GM12878 (cell line): Measurements from ENCODE around the gene BIN1.

ENCODE experiments used
- ATF7 ChIP-seq: fragments of 450-650 bp; IDR thresholded peaks from 2 replicates; pipeline ENCODE4 v1.6.1; 2016; ENCODE audit warnings: low read depth, mild to moderate bottlenecking
- EP300 ChIP-seq, 2 experiments: fragments of 150-350 bp in 1 of 2; IDR thresholded peaks; 2 replicates each; pipeline ENCODE4 v1.6.1; 2011 to 2012; ENCODE audit warnings: low read depth in 2 of 2, low read length in 2 of 2, borderline replicate concordance in 1 of 2, improper control_type of control experiment in 1 of 2, inconsistent platforms in 1 of 2; ENCODE audit not compliant: control insufficient read depth in 1 of 2
- HDGF ChIP-seq: fragments of 450-650 bp; IDR thresholded peaks from 2 replicates; pipeline ENCODE4 v1.6.1; 2016; ENCODE audit warnings: antibody characterized with exemption
- NFIC ChIP-seq: IDR thresholded peaks from 2 replicates; pipeline ENCODE4 v1.6.1; 2012; ENCODE audit warnings: low read depth, mild to moderate bottlenecking, inconsistent platforms, low read length, moderate library complexity
- NFYA ChIP-seq: IDR thresholded peaks from 2 replicates; pipeline ENCODE4 v1.6.1; 2011; ENCODE audit warnings: low read depth, mild to moderate bottlenecking, low read length, improper control_type of control experiment, borderline replicate concordance
- NR2C2 ChIP-seq: IDR thresholded peaks from 2 replicates; pipeline ENCODE4 v1.6.1; 2011; ENCODE audit warnings: borderline replicate concordance, low read depth; ENCODE audit not compliant: control insufficient read depth, insufficient read length
- POLR2A ChIP-seq: IDR thresholded peaks from 2 replicates; pipeline ENCODE4 v1.6.1; 2011; ENCODE audit warnings: low read depth, mild to moderate bottlenecking, low read length
- RAD21 ChIP-seq: IDR thresholded peaks from 2 replicates; pipeline ENCODE4 v1.6.1; 2011; ENCODE audit warnings: mild to moderate bottlenecking, low read depth, low read length, moderate library complexity; ENCODE audit not compliant: insufficient read depth
- STAT1 ChIP-seq: fragments of 450-650 bp; conservative IDR thresholded peaks from 2 replicates; pipeline ENCODE4 v1.6.1; 2014; ENCODE audit warnings: antibody characterized with exemption, mild to moderate bottlenecking
- TF ChIP-seq, protein P1 (sequence below): fragments of 150-350 bp; IDR thresholded peaks from 2 replicates; pipeline ENCODE4 v1.6.1; 2016; ENCODE audit warnings: low read depth, low read length
- TF ChIP-seq, protein P2 (sequence below): IDR thresholded peaks from 2 replicates; pipeline ENCODE4 v1.6.1; 2012; ENCODE audit warnings: low read depth, low read length, improper control_type of control experiment
- TF ChIP-seq, protein P3 (sequence below), 3 experiments: IDR thresholded peaks in 2 of 3; conservative IDR thresholded peaks in 1 of 3; 2 replicates each; pipeline ENCODE4 v1.5.1; 2011; ENCODE audit warnings: low read depth in 3 of 3, low read length in 3 of 3, mild to moderate bottlenecking in 3 of 3, control low read depth in 2 of 3, moderate library complexity in 2 of 3, inconsistent platforms in 1 of 3, mixed read lengths in 1 of 3; ENCODE audit not compliant: control insufficient read depth in 2 of 3, insufficient read depth in 1 of 3; ENCODE audit errors: extremely low read depth in 1 of 3
- TF ChIP-seq, protein P4 (sequence below): IDR thresholded peaks from 2 replicates; pipeline ENCODE4 v1.6.1; 2011; ENCODE audit warnings: mild to moderate bottlenecking, low read depth, low read length, moderate library complexity; ENCODE audit not compliant: insufficient replicate concordance

DNA sequence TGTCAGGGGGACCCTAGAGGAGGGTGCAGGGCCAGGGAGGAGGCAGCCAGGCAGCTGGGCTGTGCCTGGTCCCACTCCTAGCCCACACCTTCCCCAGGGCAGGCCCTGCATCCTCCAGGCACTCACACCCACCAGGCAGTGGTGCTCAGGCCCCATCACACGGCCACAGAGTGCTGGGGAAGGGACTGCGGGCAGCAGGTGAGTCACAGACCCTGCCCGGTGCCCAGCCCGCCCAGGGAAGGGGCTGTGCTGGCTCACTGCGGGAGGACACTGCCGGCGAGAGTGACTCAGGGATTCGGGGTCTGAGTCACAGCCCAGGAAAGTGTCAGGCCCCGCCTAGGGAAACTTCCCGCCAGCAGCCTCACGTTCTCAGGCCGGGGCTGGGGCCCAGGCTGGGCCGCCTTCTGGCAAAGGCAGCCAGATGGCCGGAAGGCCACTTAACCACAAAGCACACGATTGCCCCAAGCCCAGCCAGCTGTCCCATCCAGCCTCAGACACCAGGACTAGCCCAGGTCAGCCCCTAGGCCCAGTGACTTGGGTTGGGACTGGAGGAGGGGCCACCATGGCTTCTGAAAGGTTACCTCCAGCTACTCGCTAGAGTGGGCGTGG is 42.2 kb downstream of the BIN1 start:
- TF ChIP-seq, protein P1, sequence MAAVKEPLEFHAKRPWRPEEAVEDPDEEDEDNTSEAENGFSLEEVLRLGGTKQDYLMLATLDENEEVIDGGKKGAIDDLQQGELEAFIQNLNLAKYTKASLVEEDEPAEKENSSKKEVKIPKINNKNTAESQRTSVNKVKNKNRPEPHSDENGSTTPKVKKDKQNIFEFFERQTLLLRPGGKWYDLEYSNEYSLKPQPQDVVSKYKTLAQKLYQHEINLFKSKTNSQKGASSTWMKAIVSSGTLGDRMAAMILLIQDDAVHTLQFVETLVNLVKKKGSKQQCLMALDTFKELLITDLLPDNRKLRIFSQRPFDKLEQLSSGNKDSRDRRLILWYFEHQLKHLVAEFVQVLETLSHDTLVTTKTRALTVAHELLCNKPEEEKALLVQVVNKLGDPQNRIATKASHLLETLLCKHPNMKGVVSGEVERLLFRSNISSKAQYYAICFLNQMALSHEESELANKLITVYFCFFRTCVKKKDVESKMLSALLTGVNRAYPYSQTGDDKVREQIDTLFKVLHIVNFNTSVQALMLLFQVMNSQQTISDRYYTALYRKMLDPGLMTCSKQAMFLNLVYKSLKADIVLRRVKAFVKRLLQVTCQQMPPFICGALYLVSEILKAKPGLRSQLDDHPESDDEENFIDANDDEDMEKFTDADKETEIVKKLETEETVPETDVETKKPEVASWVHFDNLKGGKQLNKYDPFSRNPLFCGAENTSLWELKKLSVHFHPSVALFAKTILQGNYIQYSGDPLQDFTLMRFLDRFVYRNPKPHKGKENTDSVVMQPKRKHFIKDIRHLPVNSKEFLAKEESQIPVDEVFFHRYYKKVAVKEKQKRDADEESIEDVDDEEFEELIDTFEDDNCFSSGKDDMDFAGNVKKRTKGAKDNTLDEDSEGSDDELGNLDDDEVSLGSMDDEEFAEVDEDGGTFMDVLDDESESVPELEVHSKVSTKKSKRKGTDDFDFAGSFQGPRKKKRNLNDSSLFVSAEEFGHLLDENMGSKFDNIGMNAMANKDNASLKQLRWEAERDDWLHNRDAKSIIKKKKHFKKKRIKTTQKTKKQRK = no peak
- TF ChIP-seq NFYA (no peak), RAD21 (0 out of 2 replicates have a peak, but pooled peaks have one; percentile 3), EP300 (IDR thresholded peaks at IDR 0.05; ENCODE audit: borderline replicate concordance in 1 of 2, control insufficient read depth in 1 of 2, low read depth in 2 of 2, low read length in 2 of 2) (no peak), NFIC (no peak), STAT1 (no peak), HDGF (0 out of 2 replicates have a peak, but pooled peaks have one; percentile 66), ATF7 (no peak), POLR2A (peak; percentile 62), NR2C2 (no peak)
- TF ChIP-seq, protein P2, sequence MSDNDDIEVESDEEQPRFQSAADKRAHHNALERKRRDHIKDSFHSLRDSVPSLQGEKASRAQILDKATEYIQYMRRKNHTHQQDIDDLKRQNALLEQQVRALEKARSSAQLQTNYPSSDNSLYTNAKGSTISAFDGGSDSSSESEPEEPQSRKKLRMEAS = no peak
- TF ChIP-seq, protein P3, sequence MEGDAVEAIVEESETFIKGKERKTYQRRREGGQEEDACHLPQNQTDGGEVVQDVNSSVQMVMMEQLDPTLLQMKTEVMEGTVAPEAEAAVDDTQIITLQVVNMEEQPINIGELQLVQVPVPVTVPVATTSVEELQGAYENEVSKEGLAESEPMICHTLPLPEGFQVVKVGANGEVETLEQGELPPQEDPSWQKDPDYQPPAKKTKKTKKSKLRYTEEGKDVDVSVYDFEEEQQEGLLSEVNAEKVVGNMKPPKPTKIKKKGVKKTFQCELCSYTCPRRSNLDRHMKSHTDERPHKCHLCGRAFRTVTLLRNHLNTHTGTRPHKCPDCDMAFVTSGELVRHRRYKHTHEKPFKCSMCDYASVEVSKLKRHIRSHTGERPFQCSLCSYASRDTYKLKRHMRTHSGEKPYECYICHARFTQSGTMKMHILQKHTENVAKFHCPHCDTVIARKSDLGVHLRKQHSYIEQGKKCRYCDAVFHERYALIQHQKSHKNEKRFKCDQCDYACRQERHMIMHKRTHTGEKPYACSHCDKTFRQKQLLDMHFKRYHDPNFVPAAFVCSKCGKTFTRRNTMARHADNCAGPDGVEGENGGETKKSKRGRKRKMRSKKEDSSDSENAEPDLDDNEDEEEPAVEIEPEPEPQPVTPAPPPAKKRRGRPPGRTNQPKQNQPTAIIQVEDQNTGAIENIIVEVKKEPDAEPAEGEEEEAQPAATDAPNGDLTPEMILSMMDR (IDR thresholded peaks at IDR 0.05 in 2 of 3, conservative IDR thresholded peaks at IDR 0.05 in 1 of 3; ENCODE audit: control insufficient read depth in 2 of 3, extremely low read depth in 1 of 3, insufficient read depth in 1 of 3, low read depth in 3 of 3, low read length in 3 of 3) = peak in 1 of 3 experiments; percentile 26; a peak in 2 of 6 replicates
- TF ChIP-seq, protein P4, sequence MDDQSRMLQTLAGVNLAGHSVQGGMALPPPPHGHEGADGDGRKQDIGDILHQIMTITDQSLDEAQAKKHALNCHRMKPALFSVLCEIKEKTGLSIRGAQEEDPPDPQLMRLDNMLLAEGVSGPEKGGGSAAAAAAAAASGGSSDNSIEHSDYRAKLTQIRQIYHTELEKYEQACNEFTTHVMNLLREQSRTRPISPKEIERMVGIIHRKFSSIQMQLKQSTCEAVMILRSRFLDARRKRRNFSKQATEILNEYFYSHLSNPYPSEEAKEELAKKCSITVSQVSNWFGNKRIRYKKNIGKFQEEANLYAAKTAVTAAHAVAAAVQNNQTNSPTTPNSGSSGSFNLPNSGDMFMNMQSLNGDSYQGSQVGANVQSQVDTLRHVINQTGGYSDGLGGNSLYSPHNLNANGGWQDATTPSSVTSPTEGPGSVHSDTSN = no peak
